Lung (tissue), 12 donors: ENCODE data around the gene TTC28. TPM values are rescaled to one million over a fixed set of nuclear protein-coding genes. Genes with fewer than 3 reads are reported as not detected.

ENCODE experiments used
- ATAC-seq: fragments of 200-7000 bp; cut with Tn5 transposase; one replicate; pipeline ENCODE4 v1.9.1; 2020; ENCODE audit warnings: moderate number of reproducible peaks; ENCODE audit not compliant: insufficient read depth, low FRiP score
- DNase-seq, 3 donors: peaks; one replicate each; pipeline ENCODE4 v3.0.0-alpha.2; 2013 to 2017
- H3K27ac ChIP-seq, 2 donors: one replicate each; pipeline ENCODE4 v1.5.1; 2013; ENCODE audit warnings: mild to moderate bottlenecking in 2 of 2, moderate library complexity in 2 of 2, control low read depth in 1 of 2, inconsistent platforms in 1 of 2, low read depth in 1 of 2, low read length in 1 of 2
- H3K27me3 ChIP-seq, 3 donors: one replicate each; pipeline ENCODE4 v1.5.1; 2013; ENCODE audit warnings: low read length in 2 of 3; ENCODE audit not compliant: control insufficient read depth in 3 of 3, insufficient read depth in 3 of 3
- H3K36me3 ChIP-seq, 4 donors: one replicate each; pipeline ENCODE4 v1.5.1; 2013; ENCODE audit warnings: low read length in 4 of 4, mild to moderate bottlenecking in 1 of 4, moderate library complexity in 1 of 4; ENCODE audit not compliant: control insufficient read depth in 4 of 4, insufficient read depth in 4 of 4
- H3K4me1 ChIP-seq, 5 donors: one replicate each; pipeline ENCODE4 v1.5.1; 2013; ENCODE audit warnings: low read length in 5 of 5, mild to moderate bottlenecking in 2 of 5, moderate library complexity in 1 of 5; ENCODE audit not compliant: control insufficient read depth in 5 of 5, insufficient read depth in 5 of 5
- H3K4me3 ChIP-seq: one replicate; pipeline ENCODE4 v1.5.1; 2013; ENCODE audit warnings: mild to moderate bottlenecking, control low read depth, moderate library complexity
- H3K9ac ChIP-seq, 2 donors: one replicate each; pipeline ENCODE4 v1.5.1; 2013; ENCODE audit warnings: low read length in 2 of 2, control low read depth in 1 of 2; ENCODE audit not compliant: insufficient read depth in 1 of 2
- H3K9me3 ChIP-seq, 4 donors: one replicate each; pipeline ENCODE4 v1.5.1; 2013; ENCODE audit warnings: low read length in 3 of 4, mild to moderate bottlenecking in 1 of 4, moderate library complexity in 1 of 4; ENCODE audit not compliant: control insufficient read depth in 4 of 4, insufficient read depth in 3 of 4
- WGBS, 2 donors: extraction: QIAGEN DNeasy Blood & Tissue Kit; methylation state at CpG; one replicate each; pipeline ENCODE4 v1.1.7; 2013; 5-methylcytosine and 5-hydroxymethylcytosine counted together
- polyA plus RNA-seq, 2 donors: library from polyadenylated mRNA; stranded (reverse); fragments of 200-250 nt; gene quantifications; one replicate each; pipeline ENCODE4 v1.2.1, GENCODE V29; 2013
- total RNA-seq, 2 donors: library from RNA; depleted of rRNA in 1 of 2; stranded (reverse); fragments of >200 nt in 1 of 2; gene quantifications; one replicate each; pipeline ENCODE4 v1.2.1, GENCODE V29; 2014 to 2021
- TF ChIP-seq, protein P1 (sequence below): IDR thresholded peaks from 2 replicates; pipeline ENCODE4 v1.5.1; 2012; ENCODE audit warnings: mild to moderate bottlenecking; ENCODE audit errors: control extremely low read depth, extremely low read depth
- donor health status: control.
- donor health status: control.
- donor health status: Bipolar disorder and iron deficiency.
- donor health status: healthy.
- donor health status: DM: yes; HTN: yes; CAD: no.

Gene TTC28
- total and polyA plus RNA-seq, 4 donors = 4.7 to 72.2 (median 24.8) TPM

DNA sequence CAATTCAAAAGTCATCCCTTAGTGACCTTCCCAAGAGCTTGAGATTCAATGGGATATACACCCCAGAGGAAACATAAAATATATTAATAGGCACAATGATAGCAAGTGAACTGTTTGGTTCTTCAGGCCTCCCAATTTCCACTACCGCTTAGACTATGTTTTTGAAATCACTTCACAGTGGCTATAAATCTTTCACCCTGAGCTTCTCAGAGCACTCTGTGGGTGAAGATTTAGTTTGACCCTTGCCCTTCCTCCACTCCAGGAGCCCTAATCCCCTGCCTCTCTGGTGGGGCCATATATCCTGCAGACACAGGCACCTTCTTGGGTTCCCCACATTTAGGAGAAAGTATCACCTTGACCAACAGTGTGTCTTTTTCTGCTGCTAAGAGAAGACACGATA lies 573.7 kb downstream of the TTC28 start:
- TF ChIP-seq, protein P1, sequence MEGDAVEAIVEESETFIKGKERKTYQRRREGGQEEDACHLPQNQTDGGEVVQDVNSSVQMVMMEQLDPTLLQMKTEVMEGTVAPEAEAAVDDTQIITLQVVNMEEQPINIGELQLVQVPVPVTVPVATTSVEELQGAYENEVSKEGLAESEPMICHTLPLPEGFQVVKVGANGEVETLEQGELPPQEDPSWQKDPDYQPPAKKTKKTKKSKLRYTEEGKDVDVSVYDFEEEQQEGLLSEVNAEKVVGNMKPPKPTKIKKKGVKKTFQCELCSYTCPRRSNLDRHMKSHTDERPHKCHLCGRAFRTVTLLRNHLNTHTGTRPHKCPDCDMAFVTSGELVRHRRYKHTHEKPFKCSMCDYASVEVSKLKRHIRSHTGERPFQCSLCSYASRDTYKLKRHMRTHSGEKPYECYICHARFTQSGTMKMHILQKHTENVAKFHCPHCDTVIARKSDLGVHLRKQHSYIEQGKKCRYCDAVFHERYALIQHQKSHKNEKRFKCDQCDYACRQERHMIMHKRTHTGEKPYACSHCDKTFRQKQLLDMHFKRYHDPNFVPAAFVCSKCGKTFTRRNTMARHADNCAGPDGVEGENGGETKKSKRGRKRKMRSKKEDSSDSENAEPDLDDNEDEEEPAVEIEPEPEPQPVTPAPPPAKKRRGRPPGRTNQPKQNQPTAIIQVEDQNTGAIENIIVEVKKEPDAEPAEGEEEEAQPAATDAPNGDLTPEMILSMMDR = no peak
- Histone ChIP-seq H3K9me3 (no peaks in the 10 kb centered on the region), H3K4me3 (no peak overlapping the region), H3K27me3 (no peaks in the 10 kb centered on the region), H3K36me3 (peaks cover 4 to 32% (median 20%) of the 10 kb centered on the region in 4 donors), H3K4me1 (peaks cover 1 to 12% (median 5%) of the 10 kb centered on the region in 5 donors), H3K27ac (no peak overlapping the region), H3K9ac (no peak overlapping the region)
- 91 to 96% methylated on average over 2 of the region's 2 CpGs for WGBS, 2 donors
- DNase-seq (no peak), ATAC-seq (no peak)

DNA sequence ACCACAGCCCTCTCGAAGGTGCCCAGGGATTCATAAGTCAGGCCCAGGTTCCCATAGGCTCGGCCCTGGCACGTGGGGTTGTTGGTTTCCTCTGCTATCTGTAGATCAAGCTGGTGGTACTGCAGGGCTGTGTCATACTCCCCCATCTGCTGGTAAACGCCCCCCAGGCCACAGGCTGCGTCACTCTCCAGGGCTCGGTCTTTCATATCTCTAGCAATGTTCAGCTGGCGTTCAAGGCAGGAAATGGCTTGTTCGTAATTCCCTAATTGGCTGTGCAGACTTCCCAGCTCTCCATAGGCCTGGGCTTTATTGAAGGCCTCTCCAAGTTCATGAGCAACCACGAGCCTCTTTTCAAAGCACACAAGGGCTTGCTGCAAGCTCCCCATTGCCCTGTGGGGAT lies 574.2 kb downstream of the TTC28 start:
- H3K9ac ChIP-seq = no peak overlapping the region
- 90% methylated on average over 9 of the region's 9 CpGs for WGBS, 2 donors
- no peak for DNase-seq
- H3K36me3 ChIP-seq = peaks cover 6 to 34% (median 20%) of the 10 kb centered on the region in 4 donors
- H3K9me3 ChIP-seq = no peaks in the 10 kb centered on the region
- no peak overlapping the region for H3K4me3 ChIP-seq
- H3K27ac ChIP-seq = no peak overlapping the region
- peaks cover 1 to 12% (median 5%) of the 10 kb centered on the region in 5 donors for H3K4me1 ChIP-seq
- TF ChIP-seq, protein P1 = no peak
- H3K27me3 ChIP-seq = no peaks in the 10 kb centered on the region
- ATAC-seq = no peak

DNA sequence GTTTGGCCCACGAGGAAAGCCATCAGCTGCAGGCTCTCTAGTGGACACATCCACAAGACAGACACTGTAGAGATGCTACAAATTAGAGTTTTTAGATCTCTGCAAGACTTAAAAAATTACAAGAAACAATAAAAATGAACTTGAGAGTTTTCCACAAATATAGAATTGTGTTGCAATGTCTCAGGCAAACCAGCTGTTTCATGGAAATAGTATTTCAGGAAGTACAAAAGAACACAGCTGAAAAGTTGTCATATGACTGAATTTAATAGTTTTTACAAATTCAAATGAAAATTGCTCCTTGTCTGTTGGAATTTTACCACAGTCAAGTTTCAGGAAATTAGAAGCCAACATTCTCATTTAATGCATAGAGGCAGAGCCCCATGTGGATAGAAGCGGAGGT lies 576.0 kb downstream of the TTC28 start:
- Histone ChIP-seq H3K27ac (peak overlapping the region in 1 of 2 donors; percentile 20), H3K9me3 (no peaks in the 10 kb centered on the region), H3K27me3 (no peaks in the 10 kb centered on the region), H3K36me3 (peaks cover 6 to 45% (median 25%) of the 10 kb centered on the region in 4 donors), H3K9ac (no peak overlapping the region), H3K4me3 (no peak overlapping the region), H3K4me1 (peaks cover 1 to 12% (median 5%) of the 10 kb centered on the region in 5 donors)
- ATAC-seq (no peak), DNase-seq (peak in 1 of 3 donors; percentile 64)
- WGBS, 2 donors = 85 to 90% methylated on average over 2 of the region's 2 CpGs
- TF ChIP-seq, protein P1 = no peak
